Posterior cingulate gyrus (tissue), 11 donors: Measurements from ENCODE around the gene EPB41L1.
A peak's percentile ranks its signal among the peaks of the same experiment; 100 is the strongest.

Experiments used
- DNase-seq, 10 donors: peaks; one replicate each; pipeline versions ENCODE4 v3.0.0 to v3.0.0-alpha.2; 2020 to 2021; ENCODE audit warnings: mixed read lengths in 3 of 10
- intact Hi-C: fragments of 100-400 bp; cut with DNase I; formaldehyde crosslinking; loops from one replicate; pipeline ENCODE4 v1.15.1; 2023

EPB41L1 gene

GRCh38 chr20:36154700-36155628 lies at the start of gene EPB41L1:
Gene EPB41L1, plus strand, starts transcription at chr20:36154740. Its CDS starts 19,038 bp downstream, at chr20:36173778.
- intact Hi-C loops: loop anchor here (2.0 to 5.0 kb wide), 2 partner anchors 44 to 163 kb away; no protein-coding TSS in a partner anchor
- peak in 3 of 10 donors; percentile 24 to 85 (median 27) for DNase-seq

GRCh38 chr20:36104856-36105255 lies 49.7 kb upstream of the EPB41L1 start:
- peak in 1 of 10 donors; percentile 64 for DNase-seq
- intact Hi-C loops: no loop called here

GRCh38 chr20:36105711-36106226 lies 48.8 kb upstream of the EPB41L1 start:
- intact Hi-C loops: no loop called here
- DNase-seq: peak in 2 of 10 donors; percentile 24 to 73

- intact Hi-C loops: no loop called here
- DNase-seq: peak in 2 of 10 donors; percentile 17 to 68
These were observed 47.9 kb upstream of the EPB41L1 start for GRCh38 chr20:36106606-36107005.

- DNase-seq: no peak
- intact Hi-C loops: no loop called here
These were observed 46.7 kb upstream of the EPB41L1 start for GRCh38 chr20:36107881-36108280.

GRCh38 chr20:36109251-36109947 lies 45.1 kb upstream of the EPB41L1 start:
- peak in 1 of 10 donors; percentile 43 for DNase-seq
- intact Hi-C loops: no loop called here

GRCh38 chr20:36110994-36111393 lies 43.5 kb upstream of the EPB41L1 start:
- intact Hi-C loops: no loop called here
- no peak for DNase-seq

- DNase-seq: peak in 2 of 10 donors; percentile 30 to 56
- intact Hi-C loops: no loop called here
These were observed 42.4 kb upstream of the EPB41L1 start for GRCh38 chr20:36112112-36112511.

GRCh38 chr20:36113036-36113435 lies 41.5 kb upstream of the EPB41L1 start:
- DNase-seq: peak in 2 of 10 donors; percentile 31 to 46
- intact Hi-C loops: no loop called here

GRCh38 chr20:36113566-36114250 lies 40.8 kb upstream of the EPB41L1 start:
- peak in 2 of 10 donors; percentile 33 to 79 for DNase-seq
- intact Hi-C loops: no loop called here

GRCh38 chr20:36114707-36115106 lies 39.8 kb upstream of the EPB41L1 start:
- intact Hi-C loops: no loop called here
- peak in 2 of 10 donors; percentile 15 to 19 for DNase-seq

- DNase-seq: no peak
- intact Hi-C loops: no loop called here
These were observed 38.6 kb upstream of the EPB41L1 start for GRCh38 chr20:36115925-36116324.

- DNase-seq: peak in 2 of 10 donors; percentile 17 to 18
- intact Hi-C loops: no loop called here
These were observed 37.6 kb upstream of the EPB41L1 start for GRCh38 chr20:36116807-36117441.

- intact Hi-C loops: no loop called here
- peak in 1 of 10 donors; percentile 3 for DNase-seq
These were observed 36.9 kb upstream of the EPB41L1 start for GRCh38 chr20:36117638-36118037.

- intact Hi-C loops: no loop called here
- no peak for DNase-seq
These were observed 36.2 kb upstream of the EPB41L1 start for GRCh38 chr20:36118371-36118770.

GRCh38 chr20:36119537-36119936 lies 35.0 kb upstream of the EPB41L1 start:
- intact Hi-C loops: no loop called here
- DNase-seq: peak in 1 of 10 donors; percentile 51

GRCh38 chr20:36120241-36120640 lies 34.3 kb upstream of the EPB41L1 start:
- intact Hi-C loops: no loop called here
- DNase-seq: no peak

GRCh38 chr20:36120991-36121390 lies 33.5 kb upstream of the EPB41L1 start:
- DNase-seq: no peak
- intact Hi-C loops: no loop called here

GRCh38 chr20:36121981-36122930 lies 32.3 kb upstream of the EPB41L1 start:
- intact Hi-C loops: no loop called here
- peak in 1 of 10 donors; percentile 49 for DNase-seq
